ENCODE results near the gene MYD88. TPM values are rescaled to one million over a fixed set of nuclear protein-coding genes. Genes with fewer than 3 reads are reported as not detected.

Gene MYD88
- total RNA-seq, 1 donor from 2014 or later: 51.0 TPM

GRCh38 chr3:38108649-38109579 lies 29.5 kb upstream of the MYD88 start:
- H3K27me3 Mint-ChIP-seq (ENCODE audit: unreplicated experiment): peaks cover 2% of the 10 kb centered on the region
- DNase-seq (ENCODE audit: low spot score): no peak
- peaks cover 6% of the 10 kb centered on the region for H3K9me3 Mint-ChIP-seq (ENCODE audit: unreplicated experiment)
- no peak overlapping the region for H3K27ac Mint-ChIP-seq (ENCODE audit: unreplicated experiment)
- H3K4me3 Mint-ChIP-seq (ENCODE audit: unreplicated experiment): no peak overlapping the region
- H3K36me3 Mint-ChIP-seq (ENCODE audit: low read depth, unreplicated experiment): no peaks in the 10 kb centered on the region
- H3K4me1 Mint-ChIP-seq (ENCODE audit: unreplicated experiment): no peaks in the 10 kb centered on the region
- TF ChIP-seq CTCF (IDR thresholded peaks at IDR 0.05; ENCODE audit: unreplicated experiment): no peak

- TF ChIP-seq CTCF (IDR thresholded peaks at IDR 0.05; ENCODE audit: unreplicated experiment): no peak
- Mint-ChIP-seq H3K4me3 (ENCODE audit: unreplicated experiment) (no peak overlapping the region), H3K27ac (ENCODE audit: unreplicated experiment) (no peak overlapping the region), H3K4me1 (ENCODE audit: unreplicated experiment) (no peaks in the 10 kb centered on the region), H3K36me3 (ENCODE audit: low read depth, unreplicated experiment) (no peaks in the 10 kb centered on the region), H3K27me3 (ENCODE audit: unreplicated experiment) (peaks cover 2% of the 10 kb centered on the region), H3K9me3 (ENCODE audit: unreplicated experiment) (peaks cover 6% of the 10 kb centered on the region)
- DNase-seq (ENCODE audit: low spot score): no peak
Measured at GRCh38 chr3:38109580-38110313, 28.7 kb upstream of the MYD88 start.

- DNase-seq (ENCODE audit: low spot score): no peak
- H3K4me1 Mint-ChIP-seq (ENCODE audit: unreplicated experiment): no peaks in the 10 kb centered on the region
- TF ChIP-seq CTCF (IDR thresholded peaks at IDR 0.05; ENCODE audit: unreplicated experiment): no peak
- no peaks in the 10 kb centered on the region for H3K36me3 Mint-ChIP-seq (ENCODE audit: low read depth, unreplicated experiment)
- H3K9me3 Mint-ChIP-seq (ENCODE audit: unreplicated experiment): peaks cover 4% of the 10 kb centered on the region
- H3K27me3 Mint-ChIP-seq (ENCODE audit: unreplicated experiment): peaks cover 4% of the 10 kb centered on the region
- no peak overlapping the region for H3K4me3 Mint-ChIP-seq (ENCODE audit: unreplicated experiment)
- no peak overlapping the region for H3K27ac Mint-ChIP-seq (ENCODE audit: unreplicated experiment)
Measured at GRCh38 chr3:38110314-38111050, 28.0 kb upstream of the MYD88 start.

GRCh38 chr3:38111201-38111600 lies 27.3 kb upstream of the MYD88 start:
- no peak for TF ChIP-seq CTCF (IDR thresholded peaks at IDR 0.05; ENCODE audit: unreplicated experiment)
- no peaks in the 10 kb centered on the region for H3K4me1 Mint-ChIP-seq (ENCODE audit: unreplicated experiment)
- no peak overlapping the region for H3K27ac Mint-ChIP-seq (ENCODE audit: unreplicated experiment)

More at GRCh38 chr3:38111201-38111600, 27.3 kb upstream of the MYD88 start:
- no peak for DNase-seq (ENCODE audit: low spot score)
- no peaks in the 10 kb centered on the region for H3K9me3 Mint-ChIP-seq (ENCODE audit: unreplicated experiment)
- no peak overlapping the region for H3K4me3 Mint-ChIP-seq (ENCODE audit: unreplicated experiment)
- no peaks in the 10 kb centered on the region for H3K36me3 Mint-ChIP-seq (ENCODE audit: low read depth, unreplicated experiment)
- H3K27me3 Mint-ChIP-seq (ENCODE audit: unreplicated experiment): peaks cover 7% of the 10 kb centered on the region

Measured in endothelial cell (in vitro differentiated cells).